ENCODE results near the gene COL21A1. TPM values are rescaled to one million over a fixed set of nuclear protein-coding genes. Genes with fewer than 3 reads are reported as not detected.
"Not testable (repeated sequence)": the region's sequence is repeated elsewhere in the genome, so short reads cannot be mapped to it uniquely, and the experiment has no call there.

The COL21A1 gene
- total RNA-seq, 1 donor from 2014 or later: 20.0 TPM

DNA sequence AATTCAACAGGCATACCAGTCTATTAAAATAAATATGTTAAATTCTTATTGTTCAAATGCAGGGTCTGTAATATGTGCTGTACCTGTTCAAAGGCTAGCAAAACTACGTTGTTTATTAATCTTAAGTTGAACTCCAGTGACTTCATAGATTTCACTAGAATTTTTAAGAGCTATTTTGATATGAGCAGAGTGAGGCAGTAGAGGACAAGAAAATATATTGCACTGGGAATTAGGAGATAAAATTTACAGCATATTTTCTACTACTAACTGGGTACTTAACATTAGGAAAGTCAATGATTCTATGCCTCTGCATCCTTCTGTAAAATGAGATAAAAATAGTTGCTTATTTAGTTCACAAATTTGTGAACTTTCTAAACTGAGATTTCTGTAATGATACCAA, 209.8 kb downstream of the COL21A1 start:
- intact Hi-C loops (cut with DNase I): loop anchor here (5.0 kb wide), 1 partner anchor 255 kb away; no protein-coding TSS in a partner anchor
- ATAC-seq (no peak), DNase-seq (ENCODE audit: missing footprints) (no peak)

DNA sequence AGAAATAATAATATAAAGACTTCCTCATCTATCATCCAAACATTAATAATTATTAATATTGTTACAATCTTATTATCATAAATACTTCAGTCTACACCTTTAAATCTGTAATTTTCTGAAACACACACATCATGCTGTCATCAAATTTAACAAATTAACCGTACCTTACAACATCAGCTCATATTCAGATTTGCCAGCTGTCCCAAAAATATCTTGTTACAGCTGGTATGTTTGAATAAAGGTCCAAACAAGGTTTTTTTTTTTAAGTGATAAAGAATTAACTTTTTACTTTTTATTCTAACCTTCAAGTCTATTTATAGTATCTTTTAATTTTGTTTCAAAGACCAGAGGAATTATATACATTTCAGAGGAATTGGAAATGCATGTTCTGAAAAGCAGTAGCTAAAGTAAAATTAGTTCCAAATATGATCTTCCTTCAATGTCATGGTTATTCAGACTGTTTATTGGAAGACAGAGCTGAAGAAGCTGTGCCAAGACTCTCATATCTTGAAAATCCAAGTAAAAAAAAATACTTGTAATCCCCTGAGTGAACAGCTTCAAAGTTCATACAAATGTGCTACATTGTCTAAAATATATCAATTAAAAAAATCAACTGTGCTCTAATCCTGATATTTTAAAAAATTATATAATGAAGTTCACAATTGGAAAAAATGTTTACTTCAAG, 210.3 kb downstream of the COL21A1 start:
- no peak for ATAC-seq
- intact Hi-C loops (cut with DNase I): loop anchor here (5.0 kb wide), 1 partner anchor 255 kb away; no protein-coding TSS in a partner anchor
- DNase-seq (ENCODE audit: missing footprints): no peak

DNA sequence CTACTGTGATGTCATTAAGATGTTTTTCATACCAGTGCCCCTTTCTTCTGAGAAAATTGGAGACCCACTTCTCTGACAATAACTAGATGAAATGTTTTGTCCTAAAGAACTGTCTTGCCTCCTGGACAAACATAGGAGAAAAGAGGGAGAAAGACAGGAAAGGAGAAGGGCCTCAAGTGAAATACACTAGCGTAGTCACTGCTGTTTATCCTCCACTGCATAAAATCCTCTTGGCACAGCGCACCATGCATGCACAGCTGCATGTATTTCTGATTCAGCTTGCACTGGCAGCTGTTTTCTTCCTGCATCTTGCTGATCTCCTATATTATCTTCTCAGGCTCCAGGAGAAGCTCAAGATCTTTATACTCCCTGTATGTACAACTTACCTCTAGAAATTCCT, 214.0 kb downstream of the COL21A1 start:
- ATAC-seq: no peak
- intact Hi-C loops (cut with DNase I): no loop called here
- no peak for DNase-seq (ENCODE audit: missing footprints)

DNA sequence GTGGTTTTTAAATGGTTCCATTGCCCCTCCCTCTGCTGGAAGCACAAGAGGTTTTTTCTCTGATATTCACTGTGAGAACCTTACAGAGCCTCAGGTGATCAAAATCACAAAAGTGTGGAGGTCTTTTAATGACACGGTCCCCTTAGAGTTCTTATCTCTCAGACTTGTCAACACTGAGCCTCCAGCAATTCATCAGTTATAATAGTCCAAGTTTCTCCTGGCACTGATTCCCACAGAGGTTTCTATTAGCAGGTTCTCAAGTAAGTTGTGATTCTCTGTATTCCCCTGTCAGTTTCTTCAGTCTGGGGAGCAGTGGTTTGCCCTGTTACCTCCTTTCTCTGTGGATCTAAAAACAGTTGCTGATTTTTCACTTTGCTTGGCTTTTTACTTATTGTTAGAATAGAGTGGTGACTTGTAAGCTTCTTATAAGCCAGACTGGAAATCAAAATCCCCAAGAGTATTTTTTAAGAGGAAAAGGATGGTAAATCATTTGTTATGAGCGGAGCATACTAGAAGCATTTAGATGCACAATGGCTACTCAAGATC, 214.6 kb downstream of the COL21A1 start:
- ATAC-seq: no peak
- intact Hi-C loops (cut with DNase I): no loop called here

DNA sequence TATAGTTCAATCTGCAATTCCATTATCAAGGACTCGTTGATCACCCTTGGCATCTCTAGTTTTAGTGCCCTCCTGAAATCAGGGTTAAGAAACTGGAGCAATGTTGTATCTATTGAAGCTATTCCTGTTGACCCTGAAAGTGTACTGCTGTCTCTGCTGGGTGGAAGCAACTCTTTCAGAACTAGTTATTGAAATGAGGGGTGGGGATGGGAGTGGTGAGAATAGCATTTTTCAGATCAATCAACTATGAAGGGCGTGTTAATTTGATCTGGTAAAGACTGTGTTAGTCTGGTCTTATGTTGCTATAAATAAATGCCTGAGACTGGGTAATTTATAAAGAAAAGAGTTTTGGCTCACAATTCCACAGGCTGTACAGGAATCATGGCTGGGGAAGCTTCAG, 219.5 kb downstream of the COL21A1 start:
- intact Hi-C loops (cut with DNase I): no loop called here
- ATAC-seq (no peak), DNase-seq (ENCODE audit: missing footprints) (no peak)

More for the DNA sequence above, 214.6 kb downstream of the COL21A1 start:
- no peak for DNase-seq (ENCODE audit: missing footprints)

DNA sequence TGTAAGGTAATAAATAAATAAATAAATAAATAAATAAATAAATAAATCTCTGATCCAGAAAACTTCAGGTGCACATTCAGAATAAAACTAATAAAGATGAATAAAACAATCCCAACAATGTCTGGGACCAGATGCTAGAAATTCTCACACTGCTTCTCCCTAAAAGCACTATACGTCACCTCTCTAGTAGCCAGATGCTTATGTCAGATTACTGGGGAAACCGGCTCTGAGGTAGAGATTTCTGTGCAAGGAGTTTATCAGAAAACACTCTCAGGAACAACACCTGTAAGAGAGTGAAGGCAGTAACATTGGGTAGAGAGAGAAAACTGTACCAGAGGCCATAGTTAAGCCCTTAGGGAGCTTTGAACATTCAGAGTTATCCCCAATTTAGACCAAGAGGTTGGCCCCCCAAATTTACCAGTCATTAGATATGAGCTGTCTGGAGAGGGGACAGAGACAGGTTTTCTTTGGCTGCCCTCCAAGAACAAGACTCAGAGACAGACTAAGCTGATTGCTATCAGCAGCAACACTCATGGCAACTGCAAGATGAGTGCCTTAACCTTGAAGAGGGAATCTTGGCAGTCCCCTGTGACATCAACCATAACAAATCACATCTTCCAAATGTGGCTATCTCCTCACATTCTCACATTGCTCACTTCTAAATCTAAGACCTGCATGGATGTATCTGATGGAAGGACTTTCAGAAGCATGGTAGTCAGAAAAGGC, 220.8 kb downstream of the COL21A1 start:
- DNase-seq (ENCODE audit: missing footprints) (no peak), ATAC-seq (no peak)
- intact Hi-C loops (cut with DNase I): no loop called here

DNA sequence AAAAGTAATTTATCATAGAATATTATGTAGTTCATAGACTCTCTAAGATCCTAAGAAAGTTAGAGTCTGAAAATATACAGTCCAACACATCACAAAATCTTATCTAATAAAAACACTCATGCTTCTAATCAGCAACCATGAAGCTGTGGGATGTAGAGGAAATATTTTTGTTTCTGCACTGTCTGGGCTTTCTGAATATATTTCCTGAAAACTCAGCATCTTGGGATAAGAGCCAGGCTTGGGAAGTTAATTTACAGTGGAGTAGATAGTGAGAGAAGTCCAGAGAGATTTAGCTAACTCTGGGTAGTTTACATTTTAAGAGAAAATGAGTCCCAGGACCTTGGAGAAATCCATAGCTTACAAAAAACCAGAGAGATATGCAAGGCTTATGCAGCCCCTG, 221.6 kb downstream of the COL21A1 start:
- ATAC-seq (no peak), DNase-seq (ENCODE audit: missing footprints) (no peak)
- intact Hi-C loops (cut with DNase I): no loop called here

DNA sequence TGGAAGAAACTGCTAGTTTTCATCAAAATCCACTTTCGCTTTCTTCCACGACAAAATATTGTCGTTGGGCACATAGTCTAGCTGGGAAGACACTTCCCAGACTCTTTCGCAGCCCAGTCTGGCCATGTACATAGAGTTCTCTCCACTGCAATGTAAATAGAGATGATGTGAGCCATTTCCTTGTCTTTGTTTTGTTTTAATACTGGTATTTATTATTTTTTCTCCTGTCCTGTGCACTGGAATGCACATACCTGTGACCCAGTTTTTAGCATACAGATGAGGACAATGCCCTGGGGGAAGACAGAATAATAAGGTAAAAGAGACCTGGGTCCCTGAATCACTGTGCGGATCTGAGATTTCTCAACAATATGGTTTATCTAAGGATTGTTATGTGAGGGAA, 222.4 kb downstream of the COL21A1 start:
- DNase-seq (ENCODE audit: missing footprints) (no peak), ATAC-seq (no peak)
- intact Hi-C loops (cut with DNase I): no loop called here

DNA sequence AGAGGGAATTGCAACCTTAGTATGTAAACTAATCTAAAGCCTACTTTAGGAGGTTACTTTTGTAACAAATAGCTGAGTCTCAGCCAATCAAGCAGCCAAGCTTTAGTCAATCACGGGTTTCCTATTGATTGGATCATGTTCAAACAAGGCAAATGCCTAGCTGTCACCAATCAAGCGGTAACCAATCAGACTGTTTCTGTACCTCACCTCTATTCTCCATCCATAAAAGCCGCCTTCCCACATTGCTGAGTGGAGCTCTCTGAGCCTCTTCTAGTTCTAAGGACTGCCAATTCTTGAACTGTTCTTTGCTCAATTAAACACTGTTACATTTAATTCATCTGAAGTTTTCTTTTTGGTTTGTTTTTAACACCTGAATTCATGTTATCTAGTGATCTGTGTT, 223.6 kb downstream of the COL21A1 start:
- no peak for DNase-seq (ENCODE audit: missing footprints)
- intact Hi-C loops (cut with DNase I): no loop called here
- no peak for ATAC-seq

DNA sequence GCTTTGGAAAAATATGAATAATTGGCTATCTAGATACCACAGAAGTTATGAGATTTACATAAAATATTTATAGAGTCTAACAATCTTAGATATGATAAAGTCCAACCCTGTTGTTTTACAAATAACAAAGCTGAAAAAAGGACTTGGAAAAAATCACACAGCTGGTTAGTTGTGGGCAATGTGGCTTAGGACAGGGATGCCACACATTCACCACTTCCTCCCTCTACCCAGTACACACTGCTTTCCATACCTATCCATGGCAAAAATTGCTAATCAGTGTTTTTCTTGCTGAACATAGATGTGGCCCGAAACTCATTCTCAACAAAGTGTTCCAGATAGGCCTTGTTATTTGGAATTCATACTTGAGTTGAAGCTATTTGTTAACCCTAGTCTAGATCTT, 224.7 kb downstream of the COL21A1 start:
- ATAC-seq (no peak), DNase-seq (ENCODE audit: missing footprints) (no peak)
- intact Hi-C loops (cut with DNase I): no loop called here

DNA sequence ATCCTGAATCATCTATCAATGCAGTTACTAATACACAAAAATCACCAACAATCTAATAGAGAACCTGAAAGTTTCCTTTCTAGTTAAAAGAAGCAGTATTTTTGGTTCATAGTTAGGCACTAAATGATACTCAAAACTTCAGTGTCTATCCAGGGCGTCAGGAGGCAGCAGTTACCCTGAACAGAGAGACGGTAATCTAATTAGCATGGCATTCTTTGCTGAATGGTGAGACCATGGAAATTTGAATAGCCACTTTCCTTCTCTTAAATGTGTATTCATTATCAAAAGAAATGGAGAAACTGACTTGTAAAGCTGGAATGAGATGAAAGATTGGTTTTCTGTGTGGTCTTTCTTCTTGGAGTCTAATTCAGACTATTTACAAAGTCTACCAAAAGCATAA, 225.4 kb downstream of the COL21A1 start:
- intact Hi-C loops (cut with DNase I): no loop called here
- ATAC-seq: no peak
- DNase-seq (ENCODE audit: missing footprints): no peak

DNA sequence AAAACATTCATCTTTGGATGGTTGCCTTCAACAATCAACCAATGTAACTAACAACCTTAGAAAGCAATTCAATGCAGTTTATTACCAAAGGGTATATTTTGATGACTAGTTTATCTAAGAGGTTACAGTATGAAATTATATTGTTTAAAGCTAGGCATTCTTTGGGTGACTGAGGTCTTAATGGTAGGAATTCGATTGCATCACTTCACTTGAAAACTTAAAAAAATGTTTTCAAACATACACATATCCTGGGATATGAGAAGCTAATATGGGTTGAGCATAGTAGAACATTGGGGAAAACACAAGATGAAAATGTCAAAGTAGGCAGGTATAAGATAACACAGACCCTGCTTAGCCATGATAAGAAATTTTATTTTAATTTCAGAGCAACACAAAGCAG, 227.4 kb downstream of the COL21A1 start:
- ATAC-seq: no peak
- intact Hi-C loops (cut with DNase I): no loop called here
- DNase-seq (ENCODE audit: missing footprints): no peak

DNA sequence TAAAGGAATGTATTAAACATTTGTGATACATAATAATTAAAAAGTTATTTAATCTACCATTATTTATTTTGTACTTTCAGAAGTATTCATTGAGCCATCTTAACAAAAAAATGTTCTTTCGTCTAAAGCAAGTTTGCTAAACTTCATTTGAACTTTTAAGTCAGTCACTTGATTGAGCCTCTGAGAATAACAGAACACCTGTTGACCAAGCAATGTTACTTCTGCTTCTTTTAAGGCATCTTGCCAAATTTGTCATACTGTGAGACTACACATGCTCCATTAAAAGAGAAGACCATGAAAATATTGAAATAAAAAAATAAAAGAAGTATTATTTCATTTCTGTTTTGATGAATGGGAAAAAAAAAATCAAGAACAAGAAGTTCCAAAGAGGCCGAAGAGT, 230.2 kb downstream of the COL21A1 start:
- DNase-seq (ENCODE audit: missing footprints) (no peak), ATAC-seq (no peak)
- intact Hi-C loops (cut with DNase I): no loop called here

DNA sequence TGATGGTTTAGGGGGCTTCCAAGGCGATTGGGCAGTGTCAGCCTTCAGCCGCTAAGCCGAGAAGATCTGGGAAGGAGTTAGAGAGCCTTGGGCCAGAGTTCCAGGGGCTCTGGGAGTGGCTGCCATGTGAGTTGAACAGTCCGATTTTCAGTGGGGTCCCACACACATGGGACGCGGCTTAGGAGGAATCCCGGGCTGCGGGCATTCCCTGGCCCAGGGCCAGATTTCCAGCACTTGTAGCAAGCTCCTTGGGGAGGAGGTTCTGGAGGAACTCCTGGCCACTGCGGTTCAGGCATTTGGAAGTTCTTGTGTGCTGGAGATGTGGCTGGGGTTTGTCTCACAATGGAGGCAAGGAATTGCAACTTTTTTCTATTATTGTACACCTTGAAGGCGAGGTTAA, 233.3 kb downstream of the COL21A1 start:
- ATAC-seq; intact Hi-C loops (cut with DNase I); DNase-seq (ENCODE audit: missing footprints): not testable (repeated sequence)

DNA sequence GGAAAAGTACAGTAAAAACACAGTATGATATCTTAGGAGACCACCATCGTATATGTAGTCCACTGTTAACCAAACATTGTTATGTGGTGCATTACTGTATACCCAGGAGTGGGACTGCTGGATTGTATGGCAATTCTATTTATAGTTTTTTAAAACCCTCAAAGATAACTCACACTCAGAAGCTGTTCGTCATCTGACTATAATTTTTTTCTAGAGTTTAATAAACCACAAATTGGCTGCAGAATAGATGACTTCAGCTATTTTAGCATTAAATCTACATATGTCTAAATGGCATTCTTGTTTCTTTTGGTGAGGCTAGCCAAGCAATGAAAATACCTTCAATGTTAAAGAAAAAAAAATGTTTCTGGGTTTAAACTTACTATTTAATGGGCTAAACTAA, 237.7 kb downstream of the COL21A1 start:
- no peak for ATAC-seq
- intact Hi-C loops (cut with DNase I): no loop called here
- DNase-seq (ENCODE audit: missing footprints): no peak
